NCI-H1048 (cell line): ENCODE measurements around the gene PGBD5.
"Not testable (repeated sequence)": the region's sequence is repeated elsewhere in the genome, so short reads cannot be mapped to it uniquely, and the experiment has no call there.

ENCODE experiments used
- DNase-seq: peaks from one replicate; lab custom pipeline; 2025; lab: John Stamatoyannopoulos, UW

Gene PGBD5

DNA sequence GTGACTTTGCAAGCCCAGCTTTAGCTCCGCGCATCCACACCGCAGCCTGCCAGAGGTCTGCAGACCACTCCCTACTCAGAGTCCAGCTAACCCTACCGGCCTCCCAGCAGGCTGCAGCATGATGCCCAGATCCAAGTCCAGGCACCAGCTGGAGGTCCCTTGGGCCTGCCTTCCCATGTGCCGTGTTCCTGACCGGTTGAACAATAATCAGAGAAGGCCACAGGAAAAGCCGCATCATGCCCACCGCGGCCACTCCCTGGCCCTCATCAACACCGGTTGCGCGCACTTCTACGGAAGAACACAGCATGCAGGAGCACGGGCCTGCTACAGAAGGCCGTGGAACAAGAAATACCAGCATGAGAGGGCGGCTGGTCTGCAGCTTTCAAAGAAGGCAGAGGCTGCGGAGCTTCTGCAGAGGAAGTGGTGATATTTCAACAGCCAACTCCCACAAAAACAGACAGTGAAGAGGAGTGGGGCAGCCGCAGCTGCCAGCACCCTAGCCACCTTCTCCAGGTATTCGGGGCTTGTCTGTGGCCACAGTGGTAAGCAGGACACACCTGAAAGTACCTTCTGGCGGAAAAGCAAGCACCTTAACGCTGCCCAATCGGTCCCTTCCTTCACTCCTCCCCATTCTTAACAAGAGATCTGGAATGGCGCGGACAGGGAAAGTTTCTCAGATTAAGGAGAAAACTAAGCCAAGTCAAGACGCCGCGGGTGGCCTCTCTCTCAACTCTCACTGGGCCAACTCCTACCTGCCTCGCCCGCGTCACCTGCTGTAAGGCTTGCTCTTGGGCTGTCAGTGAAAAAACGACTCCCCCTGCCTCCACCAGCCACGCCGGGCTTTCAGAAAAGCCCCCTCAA lies 1.5 kb downstream of the PGBD5 start:
- DNase-seq: no peak

DNA sequence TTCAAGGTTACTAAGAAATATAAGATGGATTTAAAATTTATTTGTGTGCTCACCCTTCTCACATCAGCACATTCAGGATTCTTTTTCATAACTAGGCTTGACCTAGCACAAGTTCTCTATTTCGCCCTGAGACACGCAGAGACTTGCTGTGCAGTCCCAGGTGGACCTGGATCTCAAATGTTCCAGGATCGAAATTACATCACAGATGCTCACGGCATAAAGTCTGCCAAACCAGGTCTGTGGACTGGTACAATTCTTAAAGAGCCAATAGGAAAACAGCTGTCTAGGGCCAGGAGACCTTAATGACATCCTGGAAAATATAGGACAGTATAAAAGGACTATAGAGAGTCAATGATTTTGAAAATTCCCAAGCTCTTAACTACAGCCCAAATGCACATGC lies 2.2 kb downstream of the PGBD5 start:
- DNase-seq: no peak

DNA sequence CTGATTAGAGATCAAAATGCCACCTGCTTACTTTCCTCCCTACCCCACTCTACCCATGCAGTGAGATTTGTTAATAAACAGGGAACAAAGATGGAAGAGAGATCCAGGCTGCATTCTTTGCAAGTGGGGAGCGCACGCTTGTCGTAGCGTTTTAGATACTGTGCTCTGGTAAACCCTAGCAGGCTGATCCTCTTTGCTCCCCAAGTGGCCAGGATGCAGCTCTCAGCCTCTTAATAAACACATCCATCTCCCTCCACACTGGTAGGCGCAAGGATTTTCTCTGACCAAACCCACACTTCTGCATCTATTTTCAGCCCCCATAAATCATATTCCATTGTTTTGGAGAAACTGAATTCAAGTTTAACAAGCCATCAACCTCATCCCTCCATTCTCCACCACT lies 2.9 kb downstream of the PGBD5 start:
- no peak for DNase-seq

DNA sequence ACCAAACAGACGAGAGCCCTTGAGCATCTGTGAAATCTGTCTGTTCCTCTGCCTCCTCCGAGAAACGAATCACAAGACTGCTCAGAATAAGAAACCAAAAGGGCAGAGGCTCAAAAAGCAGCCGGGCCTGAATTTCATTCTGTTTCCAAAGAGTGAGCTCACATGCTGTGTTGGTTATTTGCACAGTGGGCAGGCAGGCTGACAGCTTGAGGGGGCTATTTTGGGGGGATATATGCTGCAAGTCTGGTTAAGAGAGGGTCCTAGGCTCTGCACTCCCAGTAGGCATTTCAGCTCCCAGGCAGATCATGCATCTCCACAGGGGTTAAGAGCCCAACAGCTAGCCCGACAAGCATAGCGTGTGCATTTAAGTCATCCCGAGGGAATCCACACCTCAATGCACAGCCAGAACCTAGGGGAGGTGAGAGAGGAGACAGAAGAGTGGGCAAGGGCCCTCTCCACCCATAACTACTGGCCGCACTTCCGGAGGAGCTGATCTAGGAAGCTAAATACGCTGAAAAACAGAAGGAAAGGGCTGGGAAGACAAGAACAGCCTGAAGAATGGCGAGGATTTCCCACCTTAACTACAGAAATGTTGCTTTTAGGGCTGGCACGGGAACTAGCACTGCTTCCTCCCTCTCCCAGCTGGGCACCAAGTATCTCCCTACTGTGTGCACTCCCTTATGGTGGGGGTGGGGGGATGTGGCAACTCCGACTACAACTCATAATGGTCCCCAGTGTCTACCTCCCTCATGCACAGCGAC lies 3.7 kb downstream of the PGBD5 start:
- no peak for DNase-seq

DNA sequence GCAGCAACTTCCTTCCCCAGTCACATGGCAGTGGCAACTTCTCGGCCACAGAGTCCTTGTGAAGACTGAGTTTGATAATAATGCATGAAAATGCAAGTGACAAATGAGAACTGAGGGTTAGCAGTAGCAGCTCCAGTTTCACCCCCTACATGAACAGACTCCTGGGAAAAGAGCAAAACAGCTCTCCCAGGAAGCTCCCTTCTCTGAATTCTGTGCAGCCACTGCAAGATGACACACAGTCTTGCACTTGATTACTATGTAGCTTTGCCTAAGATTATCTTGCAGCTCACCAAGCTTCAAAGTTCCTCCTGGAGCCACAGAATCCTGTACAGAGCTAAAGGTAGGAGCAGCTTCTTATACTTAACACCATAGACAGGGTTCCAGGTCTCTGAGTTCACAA lies 4.7 kb downstream of the PGBD5 start:
- DNase-seq: no peak

DNA sequence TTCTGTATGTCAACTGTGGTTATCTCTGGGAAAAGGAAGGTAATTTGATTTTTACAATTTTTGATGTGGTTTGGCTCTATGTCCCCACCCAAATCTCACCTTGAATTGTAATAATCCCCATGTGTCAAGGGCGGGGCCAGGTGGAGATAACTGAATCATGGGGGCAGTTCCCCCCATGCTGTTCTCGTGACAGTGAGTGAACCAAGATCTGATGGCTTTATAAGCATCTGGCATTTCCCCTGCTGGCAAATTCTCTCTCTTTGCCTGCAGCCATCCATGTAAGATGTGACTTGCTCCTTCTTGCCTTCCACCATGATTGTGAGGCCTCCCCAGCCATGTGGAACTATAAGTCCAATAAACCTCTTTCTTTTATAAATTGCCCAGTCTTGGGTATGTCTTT lies 5.8 kb downstream of the PGBD5 start:
- DNase-seq: not testable (repeated sequence)

DNA sequence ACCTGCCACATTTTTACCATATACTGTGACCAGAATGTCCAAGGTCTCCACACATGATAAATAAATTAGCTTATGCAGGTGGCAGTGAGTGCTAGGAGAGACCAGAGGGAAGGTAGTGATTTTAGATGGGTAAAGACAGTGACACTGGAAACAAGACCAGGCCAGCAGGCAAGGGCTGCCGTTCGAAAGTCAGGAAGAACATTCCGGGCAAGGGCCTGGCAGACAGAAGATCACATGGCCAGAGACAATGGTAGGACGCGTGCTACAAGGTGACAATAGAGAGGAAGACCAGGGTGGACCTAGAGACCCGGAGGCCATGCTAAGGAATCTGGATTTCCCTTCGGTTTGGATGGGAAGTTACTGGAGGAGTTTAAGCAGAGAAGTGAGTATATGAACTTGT lies 9.7 kb downstream of the PGBD5 start:
- DNase-seq: no peak

DNA sequence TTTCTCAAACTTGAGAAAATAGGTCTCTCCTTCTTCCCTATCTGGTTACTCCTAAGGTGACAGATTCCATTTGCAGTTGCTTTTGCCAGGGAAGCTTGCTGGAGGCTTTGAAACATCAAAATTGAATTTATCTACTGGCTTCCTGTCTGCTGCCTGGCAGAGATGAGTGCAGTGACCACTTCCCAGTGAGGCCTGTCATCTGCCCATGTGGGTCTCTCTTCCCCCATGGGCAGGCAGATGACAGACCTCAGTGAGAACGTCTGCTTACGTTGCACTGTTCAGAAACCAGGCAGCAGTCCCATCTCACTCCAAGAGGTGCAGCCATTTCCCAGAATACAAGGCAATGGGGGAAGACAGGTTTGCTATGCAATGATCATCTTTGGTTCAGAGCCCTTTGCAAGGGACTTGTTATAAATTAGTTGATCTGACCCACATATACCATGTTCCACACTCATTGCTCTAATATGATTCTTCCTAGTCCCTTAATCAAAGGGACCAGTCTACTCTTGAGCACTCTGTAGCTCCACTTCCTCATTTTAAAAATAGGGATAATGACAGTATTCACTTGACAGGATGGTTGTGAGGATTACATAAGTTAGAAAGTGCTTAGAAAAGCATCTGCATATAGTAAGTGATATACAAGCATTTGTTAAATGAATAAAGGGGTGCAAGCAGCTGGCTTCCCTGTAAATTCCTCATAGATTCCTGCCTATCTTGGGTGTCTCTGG lies 10.6 kb downstream of the PGBD5 start:
- DNase-seq: no peak

DNA sequence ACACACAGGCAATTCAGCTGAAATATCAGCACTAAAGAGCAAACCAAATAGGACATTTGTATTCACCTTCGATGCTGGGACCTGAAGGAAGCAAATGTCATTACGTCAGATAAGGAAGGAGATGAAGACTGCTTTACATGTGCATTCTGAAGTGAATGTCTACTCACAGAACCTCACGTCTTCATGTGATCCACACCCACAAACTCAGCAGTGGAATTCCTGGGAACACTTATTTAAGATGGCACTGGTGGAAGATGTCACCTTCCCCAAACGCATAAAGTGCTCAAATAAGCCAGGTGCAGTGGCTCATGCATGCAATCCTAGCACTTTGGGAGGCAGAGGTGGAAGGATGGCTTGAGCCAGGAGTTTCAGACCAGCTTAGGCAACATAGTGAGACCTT lies 11.4 kb downstream of the PGBD5 start:
- no peak for DNase-seq

DNA sequence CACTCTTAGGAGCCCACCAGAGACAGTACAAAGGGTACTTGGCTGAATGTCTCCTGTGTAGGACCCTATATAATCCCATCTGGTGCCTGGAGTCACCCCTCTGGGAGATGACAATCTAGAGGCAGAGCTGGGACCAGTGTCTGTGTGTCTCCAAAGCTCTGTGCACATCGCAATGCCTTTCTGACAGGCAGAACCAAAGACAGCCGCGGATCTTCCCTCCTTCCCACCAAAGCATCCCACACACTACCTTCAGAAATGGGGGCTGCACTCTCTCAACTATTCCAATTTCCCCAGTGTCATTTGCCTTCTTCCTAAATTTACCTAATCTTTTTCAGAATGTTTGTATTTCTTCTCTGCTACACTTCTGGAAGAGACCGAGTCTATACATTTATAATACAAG lies 12.0 kb downstream of the PGBD5 start:
- no peak for DNase-seq

DNA sequence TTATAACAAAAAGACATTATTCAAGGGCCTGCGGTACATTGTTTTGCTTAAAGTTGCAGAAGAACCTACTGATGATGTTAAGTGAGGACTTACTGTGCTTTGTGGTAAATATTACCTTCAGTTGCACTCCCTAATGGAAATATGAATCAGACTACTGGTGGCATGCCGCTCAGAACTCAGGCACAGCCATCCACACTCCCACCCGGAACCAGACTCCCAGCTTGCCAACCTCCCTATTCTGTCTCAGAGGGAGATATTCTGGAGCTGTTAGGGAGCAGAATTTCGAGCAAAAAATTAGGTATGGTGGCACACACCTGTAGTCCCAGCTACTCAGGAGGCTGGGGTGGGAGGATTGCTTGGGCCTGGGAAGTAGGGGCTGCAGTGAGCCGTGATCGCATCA lies 13.1 kb downstream of the PGBD5 start:
- no peak for DNase-seq

DNA sequence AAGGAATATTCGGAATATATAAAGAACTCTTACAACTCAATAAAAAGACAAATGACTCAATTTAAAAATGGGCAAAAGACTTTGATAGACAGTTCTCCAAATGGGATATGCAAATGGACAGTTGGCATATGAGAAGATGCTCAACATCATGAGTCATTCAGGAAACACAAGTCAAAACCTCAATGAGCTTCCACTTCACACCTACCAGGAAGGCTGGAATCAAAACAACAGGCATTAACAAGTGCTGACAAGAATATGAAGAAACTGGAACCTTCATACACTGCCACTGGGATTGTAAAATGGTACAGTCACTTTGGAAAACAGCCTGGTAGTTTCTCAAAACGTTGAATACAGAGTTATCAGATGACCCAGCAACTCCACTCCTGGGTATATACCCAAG lies 17.2 kb downstream of the PGBD5 start:
- no peak for DNase-seq

DNA sequence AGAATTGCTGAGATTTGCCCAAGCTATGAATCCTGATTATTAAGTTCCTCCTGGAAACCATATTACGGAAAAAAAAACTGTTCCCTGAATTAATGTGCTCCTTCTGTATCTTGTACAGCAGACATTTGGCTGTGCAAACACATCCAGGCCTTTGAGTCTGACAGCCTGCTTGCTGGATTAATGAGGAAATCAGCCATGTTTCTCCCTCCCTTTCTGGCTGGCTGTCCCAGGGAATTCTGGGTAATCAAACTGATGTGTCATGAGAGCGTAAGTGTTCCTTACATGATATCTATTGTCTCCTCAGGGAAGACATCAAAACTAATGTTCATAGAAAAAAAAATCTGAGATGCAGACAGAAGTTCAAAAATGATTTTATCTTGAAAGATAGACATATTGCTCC lies 18.8 kb downstream of the PGBD5 start:
- DNase-seq: no peak

DNA sequence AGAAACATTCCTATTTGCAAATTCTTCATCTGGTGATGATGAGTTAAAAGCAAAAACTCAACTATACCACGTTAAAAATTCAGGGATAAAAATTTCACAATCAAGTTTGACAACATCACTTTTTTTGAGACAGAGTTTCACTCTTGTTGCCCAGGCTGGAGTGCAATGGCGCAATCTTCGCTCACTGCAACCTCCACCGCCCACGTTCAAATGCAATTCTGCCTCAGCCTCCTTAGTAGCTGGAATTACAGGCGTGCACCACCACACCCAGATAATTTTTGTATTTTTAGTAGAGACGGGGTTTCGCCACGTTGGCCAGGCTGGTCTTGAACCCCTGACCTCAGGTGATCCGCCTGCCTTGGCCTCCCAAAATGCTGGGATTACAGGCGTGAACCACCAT lies 19.4 kb downstream of the PGBD5 start:
- not testable (repeated sequence) for DNase-seq

DNA sequence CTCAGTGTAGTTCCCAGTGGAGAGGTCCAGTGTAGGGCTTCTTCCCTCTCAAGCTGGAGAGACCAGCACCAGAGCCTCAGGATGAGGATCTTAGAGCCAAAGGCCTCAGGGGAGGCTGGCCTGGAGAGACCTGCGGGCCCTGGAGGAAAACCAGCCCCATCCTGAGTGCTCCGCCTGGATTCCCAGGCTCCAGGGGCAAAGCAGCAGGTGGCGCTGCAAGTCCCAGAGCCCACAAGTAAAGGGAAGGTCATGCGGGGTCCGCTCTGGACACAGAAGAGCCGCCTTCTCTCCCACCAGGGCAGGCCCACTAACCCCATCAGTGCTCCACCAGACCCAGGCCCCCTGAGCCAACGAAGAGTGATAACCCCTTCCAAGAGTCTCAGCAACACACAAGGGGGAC lies 22.7 kb downstream of the PGBD5 start:
- no peak for DNase-seq

DNA sequence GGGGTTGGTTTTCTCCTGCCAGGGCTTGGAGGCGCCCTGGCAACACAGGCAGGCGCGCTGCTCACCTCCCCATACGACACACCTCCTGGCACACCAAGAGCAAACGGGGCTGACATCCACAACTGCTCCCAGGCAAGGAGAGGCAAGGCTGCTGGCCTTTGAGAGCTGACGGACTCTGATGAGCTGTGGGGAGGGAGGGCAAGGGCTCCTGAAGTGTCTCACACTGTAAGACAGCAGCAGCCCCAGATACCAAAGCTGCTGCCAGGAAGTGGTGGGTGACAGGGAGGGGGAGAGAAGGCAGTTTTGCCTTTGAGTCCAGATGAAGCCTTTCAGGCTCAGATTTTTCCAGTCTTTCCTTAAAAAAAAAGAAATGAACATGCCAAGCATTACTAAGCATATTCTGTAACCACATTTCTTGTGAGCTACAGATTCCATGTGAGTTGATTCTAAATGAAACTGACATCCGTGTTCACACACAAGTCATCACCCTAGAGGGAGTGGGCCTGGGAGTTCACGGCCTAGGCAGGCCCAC lies 24.3 kb downstream of the PGBD5 start:
- DNase-seq: no peak

DNA sequence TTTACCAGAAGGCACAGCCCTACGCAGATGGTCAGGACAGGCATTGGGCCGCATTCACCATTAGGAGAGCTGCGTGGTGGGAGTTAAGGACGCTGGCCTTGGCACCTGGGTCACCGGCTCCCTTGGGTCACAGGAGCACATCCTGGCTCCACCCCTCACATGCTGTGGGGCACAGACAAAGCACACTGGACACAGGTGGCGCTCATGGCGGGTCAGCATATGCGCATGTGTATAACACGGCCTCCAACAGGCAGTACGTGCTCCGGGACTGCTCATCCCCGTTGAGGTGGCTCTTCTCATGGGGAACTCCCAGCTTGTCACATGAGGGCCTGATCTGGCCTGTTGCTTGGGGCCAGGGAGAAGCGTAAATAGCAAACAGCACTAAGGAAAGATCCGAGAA lies 25.0 kb downstream of the PGBD5 start:
- no peak for DNase-seq

DNA sequence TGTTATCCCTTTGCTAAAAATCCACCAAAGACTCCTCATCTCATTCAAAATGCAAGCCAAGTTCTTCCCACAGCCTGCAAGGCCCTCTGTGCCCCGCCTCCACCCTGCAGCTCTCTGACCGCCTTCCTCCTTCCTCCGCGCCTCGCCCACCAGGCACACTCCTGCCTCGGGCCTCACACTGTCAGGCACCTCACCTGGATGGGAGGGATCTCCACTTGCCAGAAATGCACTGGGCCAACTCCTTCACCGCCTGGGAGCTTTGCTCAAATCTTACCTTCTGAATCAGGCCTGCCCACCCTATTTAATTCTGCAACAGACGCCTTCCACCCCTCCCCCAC lies 26.2 kb downstream of the PGBD5 start:
- DNase-seq: no peak

DNA sequence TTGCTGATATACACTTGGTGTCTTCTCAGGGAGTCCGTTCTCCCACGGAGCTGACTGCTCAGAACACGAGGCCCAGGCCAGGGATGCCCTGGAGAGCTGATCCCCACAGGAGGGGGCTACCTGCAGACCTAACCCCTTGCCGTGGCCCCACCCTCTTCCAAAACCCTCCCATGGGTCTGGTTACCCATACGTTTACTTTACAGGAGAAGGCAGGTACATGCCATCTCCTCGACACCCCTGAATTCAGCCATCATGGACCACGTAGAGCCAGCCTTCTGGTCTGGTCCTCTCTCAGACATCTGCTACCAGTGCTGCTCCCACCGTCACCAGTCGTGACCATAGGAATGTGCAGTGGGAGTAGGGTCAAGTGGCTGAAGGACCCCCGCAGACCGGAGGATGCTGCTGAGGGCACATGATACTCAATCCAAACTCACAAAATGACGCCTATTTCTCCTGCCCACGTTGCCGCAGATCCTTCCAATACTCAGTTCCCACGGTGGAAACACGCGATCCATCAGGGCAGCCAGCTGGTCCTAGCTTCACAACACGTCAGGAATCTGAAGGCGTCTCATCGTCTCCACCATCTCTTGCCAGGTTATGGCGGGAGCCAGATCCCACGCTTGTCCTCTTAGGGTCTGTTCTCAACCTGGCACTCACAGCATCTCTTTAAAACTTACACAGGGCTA lies 26.7 kb downstream of the PGBD5 start:
- DNase-seq: no peak

DNA sequence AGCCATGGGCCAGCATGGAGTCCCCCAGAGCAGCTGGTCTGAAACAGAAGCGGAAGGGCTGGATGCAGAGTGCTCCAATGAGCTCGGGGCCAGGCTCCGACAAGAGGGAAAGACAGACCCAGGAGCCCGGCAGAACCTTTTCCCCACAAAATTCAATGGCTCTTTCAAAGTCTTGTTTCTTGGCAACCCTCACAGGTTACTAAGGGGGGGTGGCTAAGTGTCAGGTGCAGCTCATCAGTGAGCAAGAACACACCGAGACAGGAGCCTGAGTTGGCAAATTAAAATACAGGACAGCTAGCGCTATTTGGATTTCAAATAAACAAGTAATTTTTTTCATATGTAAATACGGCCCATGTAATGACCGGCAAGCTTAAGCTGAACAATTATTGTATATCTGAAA lies 27.3 kb downstream of the PGBD5 start:
- no peak for DNase-seq

DNA sequence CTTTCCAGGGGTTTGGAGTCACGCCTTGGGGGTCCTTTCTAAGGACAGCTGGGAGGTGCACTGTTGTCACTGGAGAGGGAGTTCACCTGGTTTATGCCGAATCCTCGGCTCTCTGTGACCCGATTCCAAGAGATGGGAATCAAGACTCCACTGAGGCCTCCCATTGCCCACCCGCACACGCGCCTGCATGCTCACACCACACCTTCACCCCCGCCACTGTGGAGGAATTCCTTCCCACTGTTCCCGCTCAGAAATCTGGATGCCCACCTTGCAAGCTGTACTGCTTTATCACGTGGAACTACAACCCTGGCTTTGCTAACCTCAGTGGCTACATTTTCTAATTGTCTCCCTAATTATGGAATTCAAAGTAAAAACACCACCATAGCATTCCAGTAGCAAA lies 29.2 kb downstream of the PGBD5 start:
- DNase-seq: no peak

DNA sequence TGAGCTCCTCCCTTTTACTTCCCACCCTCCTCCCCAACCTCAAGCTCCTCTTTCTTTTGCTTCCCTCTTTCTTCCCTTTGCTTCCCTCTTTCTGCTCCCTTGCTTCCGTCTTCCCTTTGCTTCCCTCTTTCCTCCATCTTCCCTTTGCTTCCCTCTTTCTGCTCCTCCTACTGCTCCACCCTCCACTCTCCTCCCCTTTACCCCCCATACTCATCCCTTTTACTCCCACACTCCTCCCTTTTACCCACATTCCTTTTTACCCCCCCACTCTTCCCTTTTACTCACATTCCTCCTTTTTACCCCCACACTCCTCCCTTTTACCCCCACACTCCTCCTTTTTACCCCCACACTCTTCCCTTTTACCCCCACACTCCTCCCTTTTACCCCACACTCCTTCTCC lies 30.2 kb downstream of the PGBD5 start:
- no peak for DNase-seq
